HepG2 (cell line): ENCODE measurements around the gene NLRP12.

Experiments
- ETV6 ChIP-seq: sonication (generic); formaldehyde crosslinking; conservative IDR thresholded peaks from 2 replicates; pipeline ENCODE4 v1.4.0; 2020; ENCODE audit warnings: missing genetic modification reagents
- TF ChIP-seq, protein P1 (sequence below): sonication (generic); formaldehyde crosslinking; IDR thresholded peaks from 2 replicates; pipeline ENCODE4 v1.5.0; 2020; ENCODE audit warnings: mild to moderate bottlenecking, missing genetic modification reagents, moderate library complexity

DNA sequence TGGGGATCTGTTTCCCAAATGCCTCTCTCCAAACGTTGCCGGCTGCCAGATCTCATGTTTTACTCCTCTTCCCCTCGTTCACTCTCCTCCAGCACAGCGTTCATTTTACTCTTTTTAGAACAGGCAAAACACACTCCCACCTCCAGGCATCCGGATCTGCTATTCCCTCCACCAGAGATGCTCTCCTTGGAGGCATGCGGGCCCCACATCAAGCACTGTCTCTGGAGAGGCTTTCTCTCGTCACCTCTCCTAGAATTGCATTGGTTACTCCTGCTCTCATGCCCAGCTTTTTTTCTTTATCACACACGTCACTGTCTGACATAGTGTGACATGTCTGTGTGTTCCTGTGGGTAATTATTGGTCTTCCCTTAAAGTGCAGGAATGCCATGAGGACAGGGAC is 23.4 kb upstream of the NLRP12 start:
- TF ChIP-seq, protein P1, sequence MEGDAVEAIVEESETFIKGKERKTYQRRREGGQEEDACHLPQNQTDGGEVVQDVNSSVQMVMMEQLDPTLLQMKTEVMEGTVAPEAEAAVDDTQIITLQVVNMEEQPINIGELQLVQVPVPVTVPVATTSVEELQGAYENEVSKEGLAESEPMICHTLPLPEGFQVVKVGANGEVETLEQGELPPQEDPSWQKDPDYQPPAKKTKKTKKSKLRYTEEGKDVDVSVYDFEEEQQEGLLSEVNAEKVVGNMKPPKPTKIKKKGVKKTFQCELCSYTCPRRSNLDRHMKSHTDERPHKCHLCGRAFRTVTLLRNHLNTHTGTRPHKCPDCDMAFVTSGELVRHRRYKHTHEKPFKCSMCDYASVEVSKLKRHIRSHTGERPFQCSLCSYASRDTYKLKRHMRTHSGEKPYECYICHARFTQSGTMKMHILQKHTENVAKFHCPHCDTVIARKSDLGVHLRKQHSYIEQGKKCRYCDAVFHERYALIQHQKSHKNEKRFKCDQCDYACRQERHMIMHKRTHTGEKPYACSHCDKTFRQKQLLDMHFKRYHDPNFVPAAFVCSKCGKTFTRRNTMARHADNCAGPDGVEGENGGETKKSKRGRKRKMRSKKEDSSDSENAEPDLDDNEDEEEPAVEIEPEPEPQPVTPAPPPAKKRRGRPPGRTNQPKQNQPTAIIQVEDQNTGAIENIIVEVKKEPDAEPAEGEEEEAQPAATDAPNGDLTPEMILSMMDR (CRISPR knock-in tag): no peak
- no peak for TF ChIP-seq ETV6
